Stimulated activated CD8-positive, alpha-beta memory T cell treated with anti-CD3 and anti-CD28 coated beads, Interleukin-15, amount 100 ng/mL, for 48 hours (primary cell): Measurements from ENCODE around the gene CD180.
A peak's percentile ranks its signal among the peaks of the same experiment; 100 is the strongest.

Source experiments
- DNase-seq, 2 donors: peaks; one replicate each; pipeline ENCODE4 v3.0.0-alpha.2; 2020; ENCODE audit warnings: low read depth in 2 of 2

CD180 gene

GRCh38 chr5:67211926-67212325 lies 15.3 kb upstream of the CD180 start:
- no peak for DNase-seq

GRCh38 chr5:67209141-67209771 lies 12.7 kb upstream of the CD180 start:
- peak in 1 of 2 donors; percentile 21 for DNase-seq

GRCh38 chr5:67208403-67208802 lies 11.8 kb upstream of the CD180 start:
- DNase-seq, result no peak

- DNase-seq, result peak; percentile 66 to 80
Observed at GRCh38 chr5:67206929-67207328, 10.3 kb upstream of the CD180 start.

- DNase-seq, result no peak
Observed at GRCh38 chr5:67206461-67206860, 9.9 kb upstream of the CD180 start.

GRCh38 chr5:67205981-67206380 lies 9.4 kb upstream of the CD180 start:
- no peak for DNase-seq

GRCh38 chr5:67204821-67205220 lies 8.2 kb upstream of the CD180 start:
- DNase-seq, result no peak

- DNase-seq, result no peak
Observed at GRCh38 chr5:67203701-67204074, 7.1 kb upstream of the CD180 start.

- no peak for DNase-seq
Observed at GRCh38 chr5:67202828-67203227, 6.2 kb upstream of the CD180 start.

GRCh38 chr5:67201897-67202549 lies 5.4 kb upstream of the CD180 start:
- DNase-seq, result no peak

GRCh38 chr5:67200809-67201562 lies 4.4 kb upstream of the CD180 start:
- DNase-seq, result no peak

GRCh38 chr5:67199859-67200258 lies 3.3 kb upstream of the CD180 start:
- DNase-seq, result no peak

GRCh38 chr5:67198917-67199316 lies 2.3 kb upstream of the CD180 start:
- DNase-seq, result no peak

GRCh38 chr5:67197536-67197935 lies 937 bp upstream of the CD180 start:
- no peak for DNase-seq

GRCh38 chr5:67195406-67196275 lies 958 bp downstream of the CD180 start:
- no peak for DNase-seq

GRCh38 chr5:67194166-67194565 lies 2.4 kb downstream of the CD180 start:
- no peak for DNase-seq

- no peak for DNase-seq
Observed at GRCh38 chr5:67193439-67193807, 3.2 kb downstream of the CD180 start.

GRCh38 chr5:67192719-67193438 lies 3.7 kb downstream of the CD180 start:
- DNase-seq, result no peak

- no peak for DNase-seq
Observed at GRCh38 chr5:67190861-67191260, 5.7 kb downstream of the CD180 start.

- DNase-seq, result no peak
Observed at GRCh38 chr5:67190410-67190809, 6.2 kb downstream of the CD180 start.

GRCh38 chr5:67189931-67190330 lies 6.7 kb downstream of the CD180 start:
- no peak for DNase-seq

GRCh38 chr5:67189079-67189354 lies 7.6 kb downstream of the CD180 start:
- DNase-seq, result no peak
